ENCODE data around the gene CGGBP1.

The CGGBP1 gene, protein sequence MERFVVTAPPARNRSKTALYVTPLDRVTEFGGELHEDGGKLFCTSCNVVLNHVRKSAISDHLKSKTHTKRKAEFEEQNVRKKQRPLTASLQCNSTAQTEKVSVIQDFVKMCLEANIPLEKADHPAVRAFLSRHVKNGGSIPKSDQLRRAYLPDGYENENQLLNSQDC

DNA sequence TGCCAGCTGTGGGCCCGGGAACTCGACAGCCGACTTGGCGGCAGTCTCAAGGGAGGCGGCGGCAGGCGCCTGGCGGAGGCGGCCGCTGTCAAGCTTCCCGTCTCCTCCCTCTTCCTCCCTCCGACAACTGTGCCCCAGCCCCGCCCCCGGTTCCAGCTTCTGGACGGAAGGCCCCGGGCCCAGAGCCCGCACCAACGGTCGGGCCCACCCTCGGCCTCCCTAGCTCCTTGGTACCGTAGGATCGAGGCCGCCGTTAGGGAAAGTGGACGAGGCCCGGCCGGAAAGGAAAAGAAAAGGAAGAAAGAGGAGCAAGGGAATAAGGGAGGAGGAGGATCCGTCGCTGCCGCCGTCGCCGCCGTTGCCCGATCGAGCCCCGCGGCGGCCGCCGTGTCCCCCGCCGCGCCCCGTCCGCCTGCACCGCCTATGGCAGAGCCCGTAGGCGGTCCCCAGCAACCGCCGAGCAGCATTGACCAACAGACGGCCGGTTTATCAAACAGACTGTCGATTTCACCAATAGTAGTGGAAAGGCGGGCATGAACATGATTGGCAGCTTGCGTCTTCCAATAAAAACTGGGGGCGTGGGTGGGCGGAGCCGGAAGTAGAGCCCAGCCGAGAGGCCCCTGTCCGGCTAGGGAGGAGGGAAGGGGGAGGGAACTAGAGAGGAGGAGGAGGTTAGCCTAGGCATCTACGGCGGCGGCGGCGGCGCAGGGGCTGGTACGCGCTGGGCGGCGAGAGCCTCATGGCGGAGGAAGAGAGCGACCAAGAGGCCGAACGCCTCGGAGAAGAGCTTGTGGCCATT, at the start of gene CGGBP1, which contains the start of gene ZNF654:
TSS of gene CGGBP1 (minus strand) at position 425 of the 799 bp plus-strand sequence. CDS start 3,029 bp downstream, outside the sequence.
TSS of gene ZNF654 (plus strand) at position 675 of the 799 bp plus-strand sequence. CDS start at position 740, 65 bp downstream.
- peak; percentile 99 for DNase-seq

DNA sequence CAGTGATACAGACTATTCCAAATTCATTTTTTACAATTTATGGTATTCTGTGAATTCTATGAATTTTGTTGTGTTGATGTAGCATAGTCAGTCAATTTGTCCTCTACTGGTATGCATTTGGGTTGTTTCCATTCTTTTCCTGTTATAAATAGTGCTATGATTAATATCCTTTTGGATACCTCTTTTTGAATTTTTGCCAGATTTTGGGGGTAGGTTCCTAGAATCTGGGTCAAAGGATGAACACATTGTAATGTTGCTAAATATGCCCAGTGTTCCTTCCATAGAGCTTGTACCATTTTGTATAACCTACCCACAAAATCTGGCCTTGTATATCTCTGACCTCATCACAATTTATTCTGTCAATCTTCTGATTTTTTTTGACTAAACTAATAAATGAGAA, 46.5 kb upstream of the CGGBP1 start:
- DNase-seq: no peak

DNA sequence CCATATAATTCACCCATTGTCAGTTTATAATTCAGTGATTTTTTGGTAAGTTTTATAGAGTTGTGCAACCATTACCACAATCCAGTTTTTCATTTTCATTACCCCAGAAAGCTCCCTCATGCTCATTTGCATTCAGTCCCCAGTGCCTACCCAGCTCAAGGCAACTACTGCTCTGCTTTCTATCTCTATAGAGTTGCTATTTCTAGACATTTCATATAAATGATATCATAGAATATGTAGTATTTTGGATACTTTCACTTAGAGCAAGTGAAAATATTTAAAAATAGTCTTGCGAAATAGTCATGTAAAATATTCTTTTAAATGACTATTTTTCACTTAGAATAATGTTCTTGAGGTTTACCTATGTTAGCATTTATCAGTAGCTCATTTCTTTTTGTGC, 42.3 kb upstream of the CGGBP1 start:
- DNase-seq: no peak

DNA sequence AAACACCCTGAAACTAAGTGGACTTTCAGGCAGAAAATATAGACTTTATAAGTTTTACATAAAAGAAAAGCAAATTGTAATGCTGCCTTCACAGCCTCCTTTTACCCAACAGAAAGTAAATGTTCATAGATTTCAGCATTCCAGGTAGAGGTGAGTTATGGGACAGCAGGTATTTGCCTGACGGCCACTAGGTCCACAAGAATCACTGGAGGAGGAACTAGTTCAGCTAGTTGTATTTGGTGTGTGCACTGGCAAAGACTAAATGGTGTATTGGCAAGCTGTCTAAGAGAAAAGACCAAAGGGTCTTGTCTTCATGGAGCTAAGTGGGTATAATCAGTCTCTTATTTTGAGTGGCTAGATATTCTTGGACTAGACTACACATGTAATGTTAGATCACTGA, 34.5 kb upstream of the CGGBP1 start:
- no peak for DNase-seq

DNA sequence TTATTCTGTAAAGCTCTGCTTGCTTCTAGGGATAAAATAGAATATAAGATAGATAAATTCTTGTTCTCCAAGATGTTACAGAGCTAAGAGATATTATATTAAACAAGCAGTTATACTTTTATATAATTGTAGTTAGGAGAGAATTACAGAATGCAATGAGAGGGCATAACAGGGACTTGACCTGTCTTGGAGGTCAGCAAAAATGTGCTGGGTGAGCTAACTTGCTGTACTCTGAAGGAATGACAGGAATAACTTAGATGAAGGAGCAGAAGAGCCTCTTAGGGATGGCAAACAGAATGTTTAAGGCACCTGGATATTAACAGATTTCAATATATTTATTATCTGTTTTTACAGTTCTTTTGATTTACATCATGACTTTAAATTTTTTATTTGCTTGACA, 33.5 kb upstream of the CGGBP1 start:
- DNase-seq: no peak

DNA sequence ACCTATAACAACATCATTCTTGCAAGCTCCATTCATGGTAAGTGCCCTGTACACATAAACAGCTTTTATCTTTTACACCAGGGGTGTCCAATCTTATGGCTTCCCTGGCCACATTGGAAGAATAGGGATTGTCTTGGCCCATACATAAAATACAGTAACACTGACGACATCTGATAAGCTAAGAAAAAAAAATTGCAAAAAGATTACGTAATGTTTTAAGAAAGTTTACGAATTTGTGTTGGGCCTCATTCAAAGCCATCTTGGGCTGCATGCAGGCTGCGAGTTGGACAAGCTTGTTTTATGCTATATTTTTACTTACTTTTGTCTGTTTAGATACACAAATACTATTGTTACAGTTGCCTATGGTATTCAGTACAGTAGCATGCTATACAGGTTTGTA, 31.9 kb upstream of the CGGBP1 start:
- DNase-seq: no peak

DNA sequence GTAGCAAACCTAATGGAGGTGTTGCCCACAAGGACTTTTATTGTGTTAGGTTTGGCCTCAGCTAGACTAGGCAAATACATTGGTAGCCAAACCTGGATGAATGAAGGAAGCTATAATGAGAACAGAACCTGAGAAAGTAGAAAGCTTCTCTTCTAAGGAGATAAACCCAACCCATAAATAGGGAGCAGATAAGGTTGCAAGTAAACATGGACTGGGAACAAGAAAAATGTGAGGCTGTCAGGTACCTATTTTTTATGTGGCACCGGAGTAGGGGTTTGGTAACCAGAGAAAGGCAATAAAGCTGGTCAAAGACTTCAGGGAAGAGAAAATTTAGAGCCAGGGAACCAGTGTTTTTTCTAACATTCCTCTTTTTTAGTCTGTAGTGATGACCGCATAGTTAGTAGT, 25.3 kb upstream of the CGGBP1 start:
- DNase-seq: no peak

DNA sequence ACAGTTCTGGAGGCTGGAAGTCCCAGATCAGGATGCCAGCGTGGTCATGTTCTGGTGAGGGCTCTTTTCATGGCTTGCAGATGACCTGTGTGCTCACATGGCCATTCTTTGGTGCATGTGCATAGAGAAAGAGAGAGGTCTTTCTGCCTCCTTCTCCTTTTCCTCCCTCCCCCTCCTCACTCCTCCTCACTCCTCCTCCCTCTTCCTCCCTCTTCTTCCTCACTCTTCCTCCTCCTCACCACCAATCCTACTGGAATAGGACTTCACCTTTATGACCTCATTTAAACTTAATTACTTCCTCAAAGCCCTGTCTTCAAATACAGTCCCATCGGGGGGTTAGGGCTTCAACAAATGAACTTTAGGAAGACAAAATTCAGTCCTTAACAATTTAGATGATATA, 24.0 kb upstream of the CGGBP1 start:
- DNase-seq: no peak

DNA sequence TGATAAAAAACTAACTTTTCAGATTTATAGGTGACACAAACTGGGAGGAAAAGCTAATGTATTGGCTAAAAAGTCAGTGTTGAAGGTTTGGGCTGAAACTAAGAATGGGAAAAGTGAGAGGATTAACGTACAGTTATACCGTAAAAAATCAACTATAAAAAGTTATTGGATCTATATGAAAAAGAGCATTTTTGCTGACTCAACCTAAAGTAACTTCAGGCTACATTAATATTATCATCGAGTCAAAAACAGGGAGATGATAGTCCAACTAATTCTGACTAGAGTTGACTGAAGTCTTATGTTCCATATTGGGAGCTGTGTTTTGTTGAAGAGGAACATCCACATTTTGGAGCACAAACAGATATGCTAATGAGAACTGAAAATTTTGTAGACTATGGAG, 20.1 kb upstream of the CGGBP1 start:
- no peak for DNase-seq

DNA sequence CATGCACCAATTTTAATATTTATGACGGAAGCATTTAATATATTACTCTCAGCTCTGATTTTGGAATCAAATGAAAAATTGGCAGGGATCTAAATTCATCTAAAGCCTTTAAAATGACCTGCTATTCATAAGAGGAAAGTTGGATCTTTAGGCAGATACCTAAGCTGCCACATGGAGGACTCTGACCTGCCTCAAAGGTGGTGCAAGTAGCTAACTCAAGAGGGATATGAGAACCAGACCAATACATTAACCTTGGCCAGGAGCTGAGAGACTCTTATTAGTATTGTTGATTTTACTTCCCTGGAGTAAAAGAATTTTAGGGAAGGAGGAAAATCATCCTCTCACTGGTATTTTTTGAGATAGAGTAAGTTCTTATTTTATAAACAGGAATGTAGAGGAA, 17.9 kb upstream of the CGGBP1 start:
- DNase-seq: no peak

DNA sequence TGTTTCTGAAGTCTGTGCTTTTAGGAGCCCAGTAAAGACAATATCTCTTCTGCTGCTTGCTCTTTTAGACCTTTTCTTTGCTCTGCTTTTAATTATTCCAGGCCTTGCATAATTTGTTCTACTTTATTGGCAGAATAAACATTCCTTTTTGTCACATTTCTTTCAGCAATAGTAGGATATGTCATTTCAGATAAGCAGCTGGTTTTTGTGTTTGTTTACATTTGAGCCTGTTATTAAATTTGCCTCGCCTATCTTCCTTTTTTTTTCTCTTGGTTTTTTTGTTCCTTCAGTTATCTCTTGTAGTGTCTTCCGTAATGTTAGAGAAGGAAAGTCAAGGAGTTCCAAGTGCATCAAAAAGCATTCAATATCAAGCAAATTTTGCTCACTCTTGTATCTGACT, 16.7 kb upstream of the CGGBP1 start:
- DNase-seq: no peak

DNA sequence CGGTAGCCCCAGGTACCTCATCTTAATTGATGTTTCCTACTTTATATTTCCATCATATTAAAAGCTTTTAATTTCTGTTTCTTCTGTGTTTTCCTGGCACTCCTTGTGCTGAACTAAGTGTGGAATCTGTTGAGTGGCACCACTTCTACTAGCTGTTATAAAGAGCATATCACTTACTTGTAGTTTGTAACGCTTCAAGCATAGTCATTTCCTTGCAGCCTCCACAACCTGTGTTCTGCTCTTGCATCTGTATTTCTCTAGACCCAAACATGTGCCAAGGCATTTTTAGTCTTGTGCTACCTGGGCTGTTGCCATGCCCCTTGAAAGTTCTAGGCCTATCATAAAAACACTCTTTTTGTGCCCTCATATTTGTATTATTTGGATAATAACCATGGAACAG, 16.3 kb upstream of the CGGBP1 start:
- no peak for DNase-seq

DNA sequence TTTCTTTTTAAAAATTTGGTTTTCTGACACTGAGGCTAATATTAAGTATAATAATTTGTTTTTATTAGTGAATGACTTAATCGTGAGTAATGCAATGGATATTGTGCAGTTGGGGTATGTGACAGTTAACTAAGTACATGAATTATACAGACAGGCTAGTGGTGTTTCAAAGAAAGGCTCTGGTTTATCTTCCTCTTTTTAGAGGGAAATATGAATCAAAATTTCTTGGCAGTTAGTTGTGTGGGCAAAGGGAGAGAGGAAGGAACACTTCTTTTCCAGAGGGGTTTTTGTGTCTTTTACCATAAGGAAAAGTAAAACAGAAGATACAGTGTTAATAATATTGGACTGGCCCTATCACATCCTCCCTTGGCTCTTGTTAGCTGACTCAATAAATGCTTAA, 2.9 kb upstream of the CGGBP1 start:
- no peak for DNase-seq

DNA sequence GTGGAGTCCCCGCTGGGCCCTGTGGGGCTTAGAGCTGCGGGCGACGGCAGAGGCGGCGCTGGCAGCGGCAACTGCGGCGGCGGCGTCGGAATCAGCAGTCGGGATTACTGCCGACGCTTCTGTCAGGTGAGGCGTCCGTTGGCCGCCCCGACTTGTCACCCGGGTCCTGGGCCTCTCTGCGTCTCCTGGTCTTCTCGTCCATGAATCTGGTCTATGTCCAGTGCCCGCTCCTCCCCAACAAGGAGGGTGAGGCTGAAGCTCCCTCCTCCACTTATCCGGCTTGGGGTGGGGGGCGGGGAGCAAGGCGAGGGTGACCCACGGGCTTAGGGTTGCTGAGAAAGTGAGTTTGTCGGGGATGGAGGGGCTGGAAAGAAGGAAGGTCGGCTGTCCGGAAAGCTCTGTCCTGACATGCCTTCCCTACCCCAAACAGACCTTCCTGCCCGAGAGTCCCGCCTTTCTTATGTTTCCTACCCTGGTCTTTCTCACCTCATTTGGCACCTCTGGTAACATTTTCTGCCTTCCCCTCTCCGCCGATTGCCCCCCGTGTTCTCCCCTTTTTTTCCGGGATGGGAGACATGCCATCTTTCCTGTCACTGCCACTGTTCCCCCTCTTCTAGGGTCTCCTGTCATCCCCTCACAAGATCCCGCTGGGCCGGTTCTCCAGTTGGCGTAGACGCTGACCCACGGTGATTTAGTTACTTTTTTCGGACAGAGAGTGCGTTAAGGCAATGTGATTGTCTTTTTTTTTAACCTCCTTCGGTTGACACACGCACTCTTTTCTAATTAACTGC, 770 bp upstream of the CGGBP1 start:
- peak; percentile 15 for DNase-seq

DNA sequence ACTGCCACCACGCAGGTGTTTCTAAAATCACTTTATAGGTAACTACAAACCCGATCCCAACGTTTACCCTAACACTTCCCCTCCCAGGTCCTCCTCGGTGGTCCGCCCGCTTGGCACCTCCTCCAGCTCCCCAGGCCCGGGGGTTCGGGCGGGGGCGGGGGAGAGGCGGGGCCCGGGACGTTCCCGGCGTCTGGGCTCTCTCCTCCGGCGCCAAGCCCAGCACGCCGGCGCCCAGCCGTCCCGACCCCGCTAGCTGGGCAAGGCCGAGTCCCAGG, 562 bp downstream of the CGGBP1 start:
- no peak for DNase-seq

DNA sequence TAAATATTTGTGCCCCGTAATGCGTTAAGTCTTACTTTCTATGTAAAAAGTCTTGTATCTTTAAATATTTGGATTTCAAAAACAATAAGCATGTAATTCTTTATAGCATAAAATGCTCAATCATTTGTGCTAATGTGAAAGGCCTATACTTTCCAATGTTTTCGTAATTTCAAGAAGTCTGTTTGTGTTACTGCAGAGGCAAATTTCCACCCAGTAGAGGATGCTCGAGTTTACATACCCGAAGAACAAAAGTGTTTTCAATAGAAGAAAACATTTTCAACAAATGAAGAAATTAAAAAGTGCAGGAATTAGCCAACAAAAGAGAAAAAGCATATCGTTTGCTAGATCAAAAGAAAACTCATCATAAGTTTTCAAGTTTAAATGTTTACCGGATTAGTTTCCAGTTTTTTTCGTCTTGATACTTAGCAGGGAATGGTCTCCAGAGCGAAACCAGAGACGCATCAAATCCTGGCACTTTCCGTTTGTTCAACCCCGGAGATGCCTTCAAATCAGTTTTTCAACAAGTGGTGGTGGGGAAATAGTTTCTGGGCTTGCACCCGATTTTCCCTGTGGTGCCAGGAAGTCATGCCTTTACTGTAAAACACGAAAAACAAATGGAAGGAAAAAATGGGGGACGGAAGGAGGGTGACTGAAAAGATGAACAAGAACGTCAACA, 1.0 kb downstream of the CGGBP1 start:
- DNase-seq: peak; percentile 58

DNA sequence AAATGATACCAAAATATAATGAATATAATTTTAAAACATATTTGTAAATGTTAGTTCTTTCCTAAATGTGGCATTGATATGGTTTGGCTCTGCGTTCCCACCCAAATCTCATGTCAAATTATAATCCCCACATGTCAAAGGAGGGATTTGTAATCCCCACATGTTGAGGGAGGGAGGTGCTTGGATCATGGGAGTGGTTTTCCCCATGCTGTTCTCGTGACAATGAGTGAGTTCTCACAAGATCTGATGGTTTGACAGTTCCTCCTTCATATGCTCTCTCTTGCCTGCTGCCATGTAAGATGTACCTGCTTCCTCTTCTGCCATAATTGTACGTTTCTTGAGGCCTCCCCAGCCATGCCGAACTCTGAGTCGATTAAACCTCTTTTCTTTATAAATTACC, 12.0 kb downstream of the CGGBP1 start:
- DNase-seq: no peak

DNA sequence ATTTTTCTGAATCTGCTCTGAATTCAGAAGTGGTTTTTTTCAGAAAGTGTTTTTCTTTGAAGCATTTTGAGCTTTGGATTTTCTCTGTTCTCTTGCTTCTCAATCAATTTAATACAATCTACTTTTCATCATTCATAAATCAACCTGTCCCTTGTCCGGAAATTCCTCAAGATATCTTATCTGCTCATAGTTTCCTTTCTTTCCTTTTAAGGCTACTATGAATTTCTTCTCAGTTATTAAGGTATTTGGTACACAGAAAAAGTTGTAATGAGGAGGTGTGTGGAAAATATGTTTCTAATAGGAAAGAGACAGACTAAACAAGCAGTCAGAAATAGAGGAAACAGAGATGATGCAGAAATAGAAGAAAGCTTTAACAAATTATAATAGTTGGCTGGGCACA, 14.4 kb downstream of the CGGBP1 start:
- no peak for DNase-seq

DNA sequence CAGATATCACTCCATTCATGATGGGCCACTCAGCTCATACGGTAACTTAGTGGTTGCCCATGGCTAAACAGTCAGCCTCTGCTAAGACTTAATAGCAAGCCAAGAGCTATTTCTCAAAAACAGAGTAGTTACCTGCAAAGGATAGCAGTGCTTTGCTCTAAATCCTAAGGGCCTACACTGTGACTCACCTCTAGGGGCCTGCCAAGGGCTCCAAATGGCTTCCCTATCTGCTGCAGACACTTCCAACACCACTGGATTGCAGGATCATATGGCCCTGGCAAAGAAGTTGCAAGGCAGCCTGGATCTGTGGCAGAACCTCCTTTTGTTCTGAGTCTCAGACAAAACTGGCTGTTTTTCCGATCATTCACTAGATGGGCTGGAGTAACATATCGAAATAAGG, 17.8 kb downstream of the CGGBP1 start:
- DNase-seq: no peak

DNA sequence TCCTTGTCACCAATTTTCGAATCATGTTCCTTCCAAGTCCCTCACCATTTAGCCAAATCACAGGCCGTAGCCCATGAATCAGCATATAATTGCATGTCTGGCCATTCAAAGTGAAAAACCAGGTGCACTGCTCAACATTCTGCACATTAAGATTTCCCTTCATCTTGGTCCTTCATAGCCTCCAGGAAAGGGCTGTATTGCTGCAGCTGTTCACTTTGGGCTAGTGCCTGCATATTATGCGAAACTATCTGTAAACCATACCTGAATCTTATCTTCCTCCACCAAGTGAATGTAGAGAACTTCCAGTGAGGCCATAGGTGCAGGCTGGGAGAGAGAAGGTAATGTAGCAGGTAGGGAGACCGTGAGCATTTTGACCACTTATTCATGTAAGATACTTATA, 18.3 kb downstream of the CGGBP1 start:
- no peak for DNase-seq

DNA sequence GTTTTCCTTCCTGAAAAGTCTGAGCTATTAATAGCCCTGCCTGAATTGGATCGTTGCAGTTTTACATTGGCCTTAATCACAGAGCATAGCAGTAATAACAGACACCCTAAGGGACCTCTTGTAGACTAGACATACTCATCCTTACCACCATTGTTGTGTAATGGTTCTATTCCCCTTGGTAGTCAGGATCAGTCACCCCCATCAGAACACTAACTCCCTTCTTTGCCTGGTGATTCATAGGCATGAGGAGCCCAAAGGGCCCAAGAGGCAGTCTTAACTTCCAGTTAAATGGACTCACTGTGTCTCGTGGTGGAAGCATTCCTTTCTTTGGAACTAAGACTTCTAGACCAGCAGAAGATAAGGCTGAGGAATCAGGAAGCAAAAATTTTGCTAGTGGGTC, 20.2 kb downstream of the CGGBP1 start:
- no peak for DNase-seq

DNA sequence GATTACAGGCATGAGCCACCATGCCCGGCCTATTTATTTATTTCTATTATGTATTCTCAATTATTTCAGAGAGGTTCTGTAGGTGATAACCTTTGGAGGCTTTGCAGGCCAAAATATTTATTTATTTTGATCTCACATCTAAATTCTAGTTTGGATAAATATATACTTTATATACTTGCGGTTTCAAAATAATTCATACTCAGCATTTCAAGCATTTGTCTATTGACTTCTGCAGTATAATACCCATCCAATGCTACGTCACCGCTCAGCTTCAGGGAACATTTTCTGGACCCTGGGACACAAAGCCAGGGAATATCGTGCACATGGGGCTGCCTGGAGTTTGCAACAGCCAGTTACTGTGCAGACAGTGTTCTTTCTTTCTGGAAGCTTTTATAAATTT, 22.6 kb downstream of the CGGBP1 start:
- no peak for DNase-seq

DNA sequence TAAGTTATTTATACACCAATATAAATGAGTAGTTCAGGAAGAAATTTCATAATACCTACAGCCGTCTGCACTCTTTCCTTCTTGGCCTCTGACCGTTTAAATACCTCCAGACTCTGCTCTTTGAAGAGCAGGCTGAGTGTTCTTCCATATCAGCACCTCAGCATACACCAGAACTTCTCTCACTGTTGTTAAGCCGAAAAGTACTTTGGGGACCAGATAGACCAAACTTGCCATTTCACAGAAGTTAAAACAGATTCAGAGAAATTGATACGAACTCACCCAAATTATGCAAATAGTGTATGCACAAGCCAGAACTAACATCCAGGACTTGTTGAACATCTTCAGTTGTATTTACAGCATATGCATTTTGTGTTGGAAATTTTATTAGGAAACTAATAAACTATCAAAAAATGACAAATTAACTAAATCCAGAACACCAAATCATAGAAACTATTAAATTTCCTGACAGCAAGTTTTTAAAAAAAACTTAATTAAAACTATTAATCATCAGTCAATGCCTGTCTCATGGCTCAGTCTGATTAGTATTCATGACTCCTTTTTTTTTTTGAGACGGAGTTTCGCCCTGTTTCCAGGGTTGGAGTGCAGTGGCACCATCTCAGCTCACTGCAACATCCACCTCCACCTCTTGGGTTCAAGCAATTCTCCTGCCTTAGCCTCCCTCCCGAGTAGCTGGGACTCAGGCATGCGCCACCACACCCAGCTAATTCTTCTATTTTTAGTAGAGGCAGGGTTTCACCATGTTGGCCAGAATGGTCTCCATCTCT, 24.1 kb downstream of the CGGBP1 start:
- no peak for DNase-seq

Data from midbrain (tissue), 1 donor.